ENCODE results near the gene SRL. TPM values are rescaled to one million over a fixed set of nuclear protein-coding genes. Genes with fewer than 3 reads are reported as not detected.

The SRL gene
- total and polyA plus RNA-seq, 2 of the 13 experiments (the other 11 are each of a cell fraction or from before 2014, with no cell fraction given), result 0.05 TPM; not detected in 1

- no peak for TF ChIP-seq ZBTB49 (CRISPR knock-in tag; IDR thresholded peaks at IDR 0.05; ENCODE audit: borderline replicate concordance)
Measured at GRCh38 chr16:4263504-4264436, 21.9 kb upstream of the SRL start (continued).

- peaks cover 16 to 42% of the 10 kb centered on the region in 2 experiments for H3K36me3 ChIP-seq (replicated peaks in 1 of 2; ENCODE audit: control insufficient read depth in 1 of 2, insufficient read depth in 2 of 2, low read length in 2 of 2)
- FAIRE-seq (no peak), ATAC-seq (no peak), DNase-seq (ENCODE audit: low spot score) (no peak)
- POLR2A ChIA-PET, result interaction anchor here (1.0 to 1.1 kb wide), 2 partner anchors 8 to 9 kb away, joined by 3 to 4 read pairs; no protein-coding TSS in a partner anchor
- H3K27me3 ChIP-seq (ENCODE audit: control insufficient read depth in 1 of 2, insufficient read depth in 2 of 2, low read length in 2 of 2), result no peaks in the 10 kb centered on the region
- H3K4me1 ChIP-seq (ENCODE audit: insufficient read depth, low read length), result peaks cover 29% of the 10 kb centered on the region
- H3K9me3 ChIP-seq (ENCODE audit: low read length), result no peaks in the 10 kb centered on the region
- H3K4me3 ChIP-seq (replicated peaks in 1 of 3; ENCODE audit: insufficient read depth in 1 of 3, low read depth in 2 of 3, low read length in 3 of 3), result no peak overlapping the region
- intact Hi-C loops (cut with micrococcal nuclease; ENCODE audit: unreplicated experiment) (no loop called here), in situ Hi-C loops (cut with HindIII; ENCODE audit: extremely low pct_ligation_motif_present, low pct_unique_long_range_greater_than_20kb) (no loop called here)
- no peak overlapping the region for H2AFZ ChIP-seq (ENCODE audit: low read length)
- H4K20me1 ChIP-seq (ENCODE audit: insufficient read depth, low read length), result no peaks in the 10 kb centered on the region; the same call in 1 of the 2 replicates
- no peak overlapping the region for H3K9ac ChIP-seq (ENCODE audit: insufficient read depth, low read depth, low read length)
- 98% methylated on average over 22 of the region's 22 CpGs for WGBS (ENCODE audit: low lambda C conversion rate)
- H3K27ac ChIP-seq (ENCODE audit: extremely low read length, insufficient read depth, low read length), result no peak overlapping the region
- no peak overlapping the region for H3K4me2 ChIP-seq (ENCODE audit: low read depth, low read length)
- BruUV-seq (replicated peaks), result no TSS peak
- CTCF ChIA-PET (ENCODE audit: low intra/inter-chr PET ratio, low total read pairs), result interaction anchor here (0.7 to 1.3 kb wide), 2 partner anchors 47 to 68 kb away, joined by 3 to 13 read pairs; no protein-coding TSS in a partner anchor
- H3K79me2 ChIP-seq (ENCODE audit: insufficient read depth, low read length), result peaks cover 19% of the 10 kb centered on the region
- TF ChIP-seq ETV6 (CRISPR knock-in tag; conservative IDR thresholded peaks at IDR 0.05), result no peak
- no peak for TF ChIP-seq ZBTB8A (CRISPR knock-in tag; IDR thresholded peaks at IDR 0.05; ENCODE audit: borderline replicate concordance, low read depth)
- TF ChIP-seq GPN1 (CRISPR knock-in tag; IDR thresholded peaks at IDR 0.05; ENCODE audit: borderline replicate concordance), result no peak
- no peak for TF ChIP-seq MXI1 (IDR thresholded peaks at IDR 0.05; ENCODE audit: borderline replicate concordance, low read depth, low read length)
- no peak for TF ChIP-seq PBX3 (CRISPR knock-in tag; IDR thresholded peaks at IDR 0.05; ENCODE audit: borderline replicate concordance)
- no peak for TF ChIP-seq NFYC (CRISPR knock-in tag; IDR thresholded peaks at IDR 0.05)
- no peak for TF ChIP-seq SIX4 (CRISPR knock-in tag; IDR thresholded peaks at IDR 0.05)
- TF ChIP-seq ZBTB26 (CRISPR knock-in tag; IDR thresholded peaks at IDR 0.05; ENCODE audit: borderline replicate concordance), result no peak
- TF ChIP-seq ZNF121 (CRISPR knock-in tag; IDR thresholded peaks at IDR 0.05), result no peak
- no peak for TF ChIP-seq ZSCAN21 (CRISPR knock-in tag; IDR thresholded peaks at IDR 0.05; ENCODE audit: borderline replicate concordance)
- no peak for TF ChIP-seq GATAD2A (CRISPR knock-in tag; IDR thresholded peaks at IDR 0.05)
- no peak for TF ChIP-seq ZNF841 (CRISPR knock-in tag; IDR thresholded peaks at IDR 0.05; ENCODE audit: borderline replicate concordance)
- TF ChIP-seq RARA (CRISPR knock-in tag; IDR thresholded peaks at IDR 0.05), result no peak
- TF ChIP-seq STAT5B (CRISPR knock-in tag; IDR thresholded peaks at IDR 0.05), result no peak
- TF ChIP-seq ZFP36 (IDR thresholded peaks at IDR 0.05; ENCODE audit: borderline replicate concordance, low read depth, low read length, partially characterized antibody), result no peak
- TF ChIP-seq ZNF205 (CRISPR knock-in tag; IDR thresholded peaks at IDR 0.05), result no peak
Measured at GRCh38 chr16:4262303-4262835, 20.5 kb upstream of the SRL start.

All from HepG2 (cell line).